Activated CD8-positive, alpha-beta T cell treated with anti-CD3 and anti-CD28 coated beads for 36 hours (primary cell): ENCODE data around the gene PALS1. TPM values are rescaled to one million over a fixed set of nuclear protein-coding genes. Genes with fewer than 3 reads are reported as not detected.
"Not testable (repeated sequence)": the region's sequence is repeated elsewhere in the genome, so short reads cannot be mapped to it uniquely, and the experiment has no call there.

Source experiments
- ATAC-seq: fragments of 200-7000 bp; cut with Tn5 transposase; one replicate; pipeline ENCODE4 v1.10.0; 2021; ENCODE audit warnings: mild to moderate bottlenecking, moderate library complexity
- CTCF ChIA-PET: fragments of 350-600 bp; sonication (Branson Sonifier 250); formaldehyde crosslinking; loops from one replicate; lab custom pipeline; 2021; ENCODE audit warnings: antibody characterized with exemption; lab: Charles Lee
- POLR2A ChIA-PET: fragments of 350-600 bp; sonication (Branson Sonifier 250); formaldehyde crosslinking; loops from one replicate; lab custom pipeline; 2021; ENCODE audit warnings: antibody characterized with exemption; lab: Charles Lee
- DNase-seq: peaks from one replicate; pipeline ENCODE4 v3.0.0-alpha.2; 2020
- H3K27ac Mint-ChIP-seq: one replicate; pipeline ENCODE4 v1.8.0; 2021; ENCODE audit warnings: mild to moderate bottlenecking, mixed read lengths
- H3K27me3 Mint-ChIP-seq: one replicate; pipeline ENCODE4 v1.8.0; 2021; ENCODE audit warnings: mixed read lengths
- H3K36me3 Mint-ChIP-seq: one replicate; pipeline ENCODE4 v1.8.0; 2021; ENCODE audit warnings: low read depth, mixed read lengths
- H3K4me1 Mint-ChIP-seq: one replicate; pipeline ENCODE4 v1.8.0; 2021; ENCODE audit warnings: low read depth, mixed read lengths
- H3K4me3 Mint-ChIP-seq: one replicate; pipeline ENCODE4 v1.8.0; 2021; ENCODE audit warnings: mild to moderate bottlenecking, moderate library complexity, mixed read lengths
- H3K9me3 Mint-ChIP-seq: one replicate; pipeline ENCODE4 v1.8.0; 2021; ENCODE audit warnings: mixed read lengths
- intact Hi-C: fragments of 100-400 bp; cut with micrococcal nuclease; formaldehyde crosslinking; loops from one replicate; pipeline ENCODE4 v1.10.0; 2022
- total RNA-seq, 2 experiments: library from RNA; stranded (reverse); gene quantifications; one replicate each; pipeline ENCODE4 v1.2.3, GENCODE V29; 2021
- TF ChIP-seq, protein P1 (sequence below): fragments of 200-600 bp; IDR thresholded peaks from one replicate; pipeline ENCODE4 v1.8.0; 2022; ENCODE audit warnings: antibody characterized with exemption, mild to moderate bottlenecking

PALS1 gene
- total RNA-seq, 2 experiments from 2014 or later: 3.9 to 4.7 TPM

GRCh38 chr14:67270145-67270753 lies 29.0 kb downstream of the PALS1 start:
- ChIA-PET POLR2A (interaction anchor here (0.6 to 1.0 kb wide), 2 partner anchors 9 to 36 kb away, joined by 3 read pairs; no protein-coding TSS in a partner anchor), CTCF (interaction anchor here (0.9 to 1.0 kb wide), 2 partner anchors 16 to 41 kb away, joined by 3 read pairs; no protein-coding TSS in a partner anchor)
- no peak overlapping the region for H3K27ac Mint-ChIP-seq
- peaks cover 2% of the 10 kb centered on the region for H3K9me3 Mint-ChIP-seq
- intact Hi-C loops: no loop called here
- no peak for DNase-seq
- TF ChIP-seq, protein P1, sequence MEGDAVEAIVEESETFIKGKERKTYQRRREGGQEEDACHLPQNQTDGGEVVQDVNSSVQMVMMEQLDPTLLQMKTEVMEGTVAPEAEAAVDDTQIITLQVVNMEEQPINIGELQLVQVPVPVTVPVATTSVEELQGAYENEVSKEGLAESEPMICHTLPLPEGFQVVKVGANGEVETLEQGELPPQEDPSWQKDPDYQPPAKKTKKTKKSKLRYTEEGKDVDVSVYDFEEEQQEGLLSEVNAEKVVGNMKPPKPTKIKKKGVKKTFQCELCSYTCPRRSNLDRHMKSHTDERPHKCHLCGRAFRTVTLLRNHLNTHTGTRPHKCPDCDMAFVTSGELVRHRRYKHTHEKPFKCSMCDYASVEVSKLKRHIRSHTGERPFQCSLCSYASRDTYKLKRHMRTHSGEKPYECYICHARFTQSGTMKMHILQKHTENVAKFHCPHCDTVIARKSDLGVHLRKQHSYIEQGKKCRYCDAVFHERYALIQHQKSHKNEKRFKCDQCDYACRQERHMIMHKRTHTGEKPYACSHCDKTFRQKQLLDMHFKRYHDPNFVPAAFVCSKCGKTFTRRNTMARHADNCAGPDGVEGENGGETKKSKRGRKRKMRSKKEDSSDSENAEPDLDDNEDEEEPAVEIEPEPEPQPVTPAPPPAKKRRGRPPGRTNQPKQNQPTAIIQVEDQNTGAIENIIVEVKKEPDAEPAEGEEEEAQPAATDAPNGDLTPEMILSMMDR: no peak
- no peaks in the 10 kb centered on the region for H3K27me3 Mint-ChIP-seq
- H3K36me3 Mint-ChIP-seq: peaks cover 22% of the 10 kb centered on the region
- peaks cover 12% of the 10 kb centered on the region for H3K4me1 Mint-ChIP-seq
- no peak overlapping the region for H3K4me3 Mint-ChIP-seq
- no peak for ATAC-seq

- peaks cover 22% of the 10 kb centered on the region for H3K36me3 Mint-ChIP-seq
- ChIA-PET POLR2A (interaction anchor here (1.0 kb wide), 1 partner anchor 10 kb away, joined by 3 read pairs; no protein-coding TSS in a partner anchor), CTCF (interaction anchor here (0.7 to 0.9 kb wide), 3 partner anchors 13 to 105 kb away, joined by 3 to 4 read pairs (median 4); no protein-coding TSS in a partner anchor)
- H3K4me1 Mint-ChIP-seq: peaks cover 12% of the 10 kb centered on the region
- no peak overlapping the region for H3K27ac Mint-ChIP-seq
- no peaks in the 10 kb centered on the region for H3K27me3 Mint-ChIP-seq
- H3K4me3 Mint-ChIP-seq: no peak overlapping the region
- H3K9me3 Mint-ChIP-seq: peaks cover 2% of the 10 kb centered on the region
- intact Hi-C loops: no loop called here
- TF ChIP-seq, protein P1: no peak
- DNase-seq: no peak
- no peak for ATAC-seq
These were observed 29.7 kb downstream of the PALS1 start for GRCh38 chr14:67270933-67271332.

- DNase-seq, POLR2A ChIA-PET, CTCF ChIA-PET, ATAC-seq, H3K9me3 Mint-ChIP-seq, H3K27ac Mint-ChIP-seq, H3K4me3 Mint-ChIP-seq, intact Hi-C loops, H3K27me3 Mint-ChIP-seq: not testable (repeated sequence)
- Mint-ChIP-seq H3K36me3 (peaks cover 22% of the 10 kb centered on the region), H3K4me1 (peaks cover 10% of the 10 kb centered on the region)
These were observed 32.0 kb downstream of the PALS1 start for GRCh38 chr14:67273281-67273680.

DNA sequence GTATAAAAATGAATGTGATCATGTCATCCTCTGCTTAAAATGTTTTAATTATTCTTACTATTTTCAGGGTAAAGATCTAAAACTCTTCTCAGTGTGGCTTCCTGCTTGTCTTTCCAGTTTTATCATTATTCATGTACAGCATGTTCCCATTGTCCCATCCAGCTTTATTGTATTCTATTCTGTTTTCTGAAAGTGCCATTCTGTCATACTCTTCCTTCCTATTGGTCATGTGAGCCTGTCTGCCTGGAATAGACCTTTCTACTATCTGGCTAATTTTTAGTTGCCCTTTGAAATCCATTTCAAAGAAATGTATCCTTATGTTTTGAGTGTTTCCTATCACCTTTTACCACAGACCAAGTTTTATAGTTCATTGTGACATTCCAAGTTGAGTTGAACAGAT lies 34.9 kb downstream of the PALS1 start:
- Mint-ChIP-seq H3K4me3 (no peak overlapping the region), H3K27ac (no peak overlapping the region), H3K27me3 (no peaks in the 10 kb centered on the region), H3K36me3 (peaks cover 22% of the 10 kb centered on the region), H3K9me3 (peaks cover 2% of the 10 kb centered on the region), H3K4me1 (peaks cover 6% of the 10 kb centered on the region)
- TF ChIP-seq, protein P1: no peak
- intact Hi-C loops: no loop called here
- CTCF ChIA-PET: interaction anchor here (1.4 to 3.5 kb wide), 2 partner anchors 10 to 917 kb away, joined by 5 to 21 read pairs; no protein-coding TSS in a partner anchor
- no peak for ATAC-seq
- POLR2A ChIA-PET: interaction anchor here (1.7 kb wide), 1 partner anchor 9 kb away, joined by 5 read pairs; no protein-coding TSS in a partner anchor
- DNase-seq: no peak

DNA sequence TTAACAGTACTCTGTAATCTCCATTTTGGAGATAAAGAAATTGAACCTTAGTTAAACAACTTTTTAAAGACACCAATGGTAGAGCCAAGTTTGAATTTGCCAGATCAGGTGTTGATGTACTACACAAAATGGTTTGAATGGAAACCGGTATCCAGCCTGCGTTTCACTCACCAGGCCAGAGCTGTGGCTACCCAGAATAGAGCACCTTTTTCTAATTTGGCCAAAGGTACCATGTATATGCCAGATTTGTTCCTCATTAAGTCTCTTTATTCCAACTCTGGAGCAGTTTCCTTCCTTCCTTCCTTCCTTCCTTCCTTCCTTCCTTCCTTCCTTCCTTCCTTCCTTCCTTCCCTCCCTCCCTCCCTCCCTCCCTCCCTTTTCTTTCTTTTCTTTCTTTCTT lies 39.3 kb downstream of the PALS1 start:
- H3K36me3 Mint-ChIP-seq: no peaks in the 10 kb centered on the region
- no peaks in the 10 kb centered on the region for H3K9me3 Mint-ChIP-seq

More for the DNA sequence above, 39.3 kb downstream of the PALS1 start:
- DNase-seq (no peak), ATAC-seq (no peak)
- intact Hi-C loops: no loop called here
- no peaks in the 10 kb centered on the region for H3K27me3 Mint-ChIP-seq
- H3K4me1 Mint-ChIP-seq: peaks cover 6% of the 10 kb centered on the region
- no peak overlapping the region for H3K4me3 Mint-ChIP-seq
- TF ChIP-seq, protein P1: no peak
- H3K27ac Mint-ChIP-seq: no peak overlapping the region
- ChIA-PET CTCF (interaction anchor here (0.9 kb wide), 1 partner anchor 55 kb away, joined by 3 read pairs; no protein-coding TSS in a partner anchor), POLR2A (no interaction called here)
